DOHH2 (cell line): ENCODE data around the gene CEP85L.

Source experiments
- CTCF ChIP-seq: fragments of 200-600 bp; sonication (generic); IDR thresholded peaks from one replicate; pipeline ENCODE4 v1.5.1; 2014; ENCODE audit warnings: antibody characterized with exemption, mild to moderate bottlenecking, low read depth, low read length; ENCODE audit not compliant: poor library complexity, severe bottlenecking
- EZH2phosphoT487 ChIP-seq: fragments of 200-600 bp; sonication (generic); IDR thresholded peaks from 2 replicates; pipeline ENCODE4 v1.6.1; 2017; ENCODE audit warnings: borderline replicate concordance, mild to moderate bottlenecking, antibody characterized with exemption, low read length, moderate library complexity, mixed read lengths

- TF ChIP-seq EZH2phosphoT487 (no peak), CTCF (no peak)
Observed at GRCh38 chr6:118648866-118649554, 2.4 kb downstream of the CEP85L start.
